ENCODE data around the gene RNF150. TPM values are rescaled to one million over a fixed set of nuclear protein-coding genes. Genes with fewer than 3 reads are reported as not detected.

The RNF150 gene
- polyA plus RNA-seq, 1 donor = 9.0 TPM

DNA sequence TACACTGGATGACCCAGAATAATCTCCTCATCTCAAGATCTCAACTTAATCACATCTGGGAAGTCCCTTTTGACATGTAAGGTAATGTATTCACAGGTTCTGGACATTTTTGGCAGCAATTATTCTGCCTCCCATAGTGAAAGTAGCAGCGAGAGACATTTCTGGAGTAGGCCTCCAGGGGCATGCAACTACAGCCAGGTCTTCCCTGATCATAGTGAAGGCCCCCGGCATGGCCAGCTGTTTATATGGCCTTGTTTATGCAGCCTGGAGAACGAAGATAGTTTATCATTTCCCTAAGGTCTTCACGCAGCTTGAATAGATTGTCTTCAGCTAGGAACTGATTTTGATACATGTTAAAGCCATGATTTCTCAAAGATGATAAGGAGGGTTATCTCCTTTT lies 139.9 kb downstream of the RNF150 start:
- Histone ChIP-seq H3K27ac (ENCODE audit: low read length) (no peak overlapping the region), H3K4me1 (ENCODE audit: control insufficient read depth, insufficient read depth, low read length) (no peaks in the 10 kb centered on the region), H3K9me3 (ENCODE audit: control insufficient read depth, low read depth, low read length) (no peaks in the 10 kb centered on the region), H3K36me3 (ENCODE audit: control insufficient read depth, insufficient read depth, low read length) (no peaks in the 10 kb centered on the region), H3K27me3 (ENCODE audit: control insufficient read depth, insufficient read depth, low read length) (no peaks in the 10 kb centered on the region), H3K4me3 (ENCODE audit: low read length) (no peak overlapping the region)
- no CpG with 5 or more reads among the region's 4 CpGs for WGBS (ENCODE audit: insufficient coverage, low lambda C conversion rate)
- DNase-seq = no peak

GRCh38 chr4:140989944-140990343 lies 143.3 kb downstream of the RNF150 start:
- Histone ChIP-seq H3K9me3 (ENCODE audit: control insufficient read depth, low read depth, low read length) (no peaks in the 10 kb centered on the region), H3K27me3 (ENCODE audit: control insufficient read depth, insufficient read depth, low read length) (no peaks in the 10 kb centered on the region), H3K36me3 (ENCODE audit: control insufficient read depth, insufficient read depth, low read length) (no peaks in the 10 kb centered on the region), H3K4me1 (ENCODE audit: control insufficient read depth, insufficient read depth, low read length) (no peaks in the 10 kb centered on the region), H3K27ac (ENCODE audit: low read length) (no peak overlapping the region), H3K4me3 (ENCODE audit: low read length) (no peak overlapping the region)
- no CpG with 5 or more reads among the region's 3 CpGs for WGBS (ENCODE audit: insufficient coverage, low lambda C conversion rate)
- DNase-seq = no peak

GRCh38 chr4:140986045-140986444 lies 147.2 kb downstream of the RNF150 start:
- Histone ChIP-seq H3K9me3 (ENCODE audit: control insufficient read depth, low read depth, low read length) (no peaks in the 10 kb centered on the region), H3K27me3 (ENCODE audit: control insufficient read depth, insufficient read depth, low read length) (no peaks in the 10 kb centered on the region), H3K4me1 (ENCODE audit: control insufficient read depth, insufficient read depth, low read length) (no peaks in the 10 kb centered on the region), H3K4me3 (ENCODE audit: low read length) (no peak overlapping the region), H3K27ac (ENCODE audit: low read length) (no peak overlapping the region), H3K36me3 (ENCODE audit: control insufficient read depth, insufficient read depth, low read length) (no peaks in the 10 kb centered on the region)
- DNase-seq = no peak
- WGBS (ENCODE audit: insufficient coverage, low lambda C conversion rate) = no CpG with 5 or more reads among the region's 5 CpGs

DNA sequence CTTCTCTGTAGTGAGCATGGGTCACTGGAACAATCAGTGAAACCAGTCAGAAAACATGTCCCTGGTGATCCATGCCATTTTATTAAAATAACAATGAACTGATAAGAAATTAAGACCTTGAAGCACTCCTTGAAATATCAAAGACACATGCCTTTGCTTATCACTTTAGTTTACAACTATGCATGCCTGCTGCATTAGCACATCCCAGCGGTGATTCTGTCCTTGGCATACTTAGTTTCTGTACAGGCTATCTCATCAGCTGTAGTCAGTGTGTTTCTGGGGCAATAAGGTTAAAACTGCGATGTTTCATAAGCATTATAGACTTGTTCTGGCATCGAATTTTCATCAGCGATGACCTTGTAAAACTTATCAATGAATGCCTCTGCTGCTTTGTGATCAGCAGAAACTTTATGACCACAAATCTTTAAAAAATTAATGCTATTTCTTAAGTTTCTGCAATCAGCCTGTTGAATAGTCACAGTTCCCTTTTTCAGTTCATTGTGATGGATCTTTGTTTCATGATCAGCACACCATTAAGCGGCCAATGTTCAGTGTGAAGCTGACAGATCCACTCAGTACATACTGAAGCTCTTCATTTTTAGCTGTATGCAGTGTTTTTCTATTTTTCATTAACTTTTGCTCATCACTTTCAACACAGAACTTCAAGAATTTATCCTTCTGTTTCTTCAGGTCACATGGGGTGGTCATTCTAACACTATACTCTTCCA lies 150.5 kb downstream of the RNF150 start:
- H3K4me1 ChIP-seq (ENCODE audit: control insufficient read depth, insufficient read depth, low read length) = no peaks in the 10 kb centered on the region
- 100% methylated on average over 1 of the region's 5 CpGs for WGBS (ENCODE audit: insufficient coverage, low lambda C conversion rate)
- H3K36me3 ChIP-seq (ENCODE audit: control insufficient read depth, insufficient read depth, low read length) = no peaks in the 10 kb centered on the region

DNA sequence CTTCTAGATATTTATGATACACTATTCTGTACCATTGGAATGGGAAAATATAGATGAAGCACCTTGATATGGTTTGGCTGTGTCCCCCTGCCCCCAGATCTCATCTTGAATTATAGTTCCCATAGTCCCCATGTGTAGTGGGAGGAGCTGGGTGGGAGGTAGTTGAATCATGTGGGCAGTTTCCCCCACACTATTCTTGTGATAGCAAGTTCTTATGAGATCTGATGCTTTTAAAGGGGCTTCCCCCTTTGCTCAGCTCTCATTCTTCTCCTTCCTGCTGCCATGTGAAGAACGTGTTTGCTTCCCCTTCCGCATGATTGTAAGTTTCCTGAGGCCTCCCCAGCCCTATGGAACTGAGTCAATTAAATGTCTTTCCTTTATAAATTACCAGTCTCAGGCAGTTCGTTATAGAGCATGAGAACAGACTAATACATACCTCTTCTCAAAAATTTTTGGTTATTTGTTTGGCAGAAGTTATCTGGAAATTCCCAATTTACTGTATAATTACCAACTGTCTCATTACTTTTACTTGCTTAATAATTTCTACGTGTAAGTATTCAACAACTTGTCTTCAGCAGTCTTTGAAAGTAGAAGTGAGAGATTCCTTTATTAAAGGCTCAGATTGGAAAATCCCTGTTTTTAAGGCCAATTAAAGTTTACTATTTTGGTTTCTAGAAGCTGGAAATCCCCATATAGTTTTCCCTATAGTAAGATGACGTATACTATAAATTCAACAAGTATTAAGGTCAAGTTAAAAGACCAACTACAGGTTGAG lies 152.7 kb downstream of the RNF150 start:
- DNase-seq = no peak
- H3K36me3 ChIP-seq (ENCODE audit: control insufficient read depth, insufficient read depth, low read length) = no peaks in the 10 kb centered on the region
- WGBS (ENCODE audit: insufficient coverage, low lambda C conversion rate) = 94% methylated on average over 2 of the region's 5 CpGs
- no peak overlapping the region for H3K4me3 ChIP-seq (ENCODE audit: low read length)
- H3K27me3 ChIP-seq (ENCODE audit: control insufficient read depth, insufficient read depth, low read length) = no peaks in the 10 kb centered on the region
- H3K27ac ChIP-seq (ENCODE audit: low read length) = no peak overlapping the region
- H3K4me1 ChIP-seq (ENCODE audit: control insufficient read depth, insufficient read depth, low read length) = no peaks in the 10 kb centered on the region
- no peaks in the 10 kb centered on the region for H3K9me3 ChIP-seq (ENCODE audit: control insufficient read depth, low read depth, low read length)

More for the DNA sequence above, 150.5 kb downstream of the RNF150 start:
- DNase-seq = no peak
- no peak overlapping the region for H3K4me3 ChIP-seq (ENCODE audit: low read length)
- H3K27ac ChIP-seq (ENCODE audit: low read length) = no peak overlapping the region
- no peaks in the 10 kb centered on the region for H3K27me3 ChIP-seq (ENCODE audit: control insufficient read depth, insufficient read depth, low read length)
- H3K9me3 ChIP-seq (ENCODE audit: control insufficient read depth, low read depth, low read length) = no peaks in the 10 kb centered on the region

- Histone ChIP-seq H3K4me3 (ENCODE audit: low read length) (no peak overlapping the region), H3K4me1 (ENCODE audit: control insufficient read depth, insufficient read depth, low read length) (no peaks in the 10 kb centered on the region), H3K27ac (ENCODE audit: low read length) (no peak overlapping the region), H3K36me3 (ENCODE audit: control insufficient read depth, insufficient read depth, low read length) (no peaks in the 10 kb centered on the region), H3K9me3 (ENCODE audit: control insufficient read depth, low read depth, low read length) (no peaks in the 10 kb centered on the region), H3K27me3 (ENCODE audit: control insufficient read depth, insufficient read depth, low read length) (no peaks in the 10 kb centered on the region)
- DNase-seq = no peak
- 83% methylated on average over 1 of the region's 2 CpGs for WGBS (ENCODE audit: insufficient coverage, low lambda C conversion rate)
These were observed 156.5 kb downstream of the RNF150 start for GRCh38 chr4:140976768-140977167.

GRCh38 chr4:140971077-140971792 lies 162.0 kb downstream of the RNF150 start:
- Histone ChIP-seq H3K4me3 (ENCODE audit: low read length) (no peak overlapping the region), H3K27me3 (ENCODE audit: control insufficient read depth, insufficient read depth, low read length) (no peaks in the 10 kb centered on the region), H3K4me1 (ENCODE audit: control insufficient read depth, insufficient read depth, low read length) (no peaks in the 10 kb centered on the region), H3K27ac (ENCODE audit: low read length) (no peak overlapping the region), H3K9me3 (ENCODE audit: control insufficient read depth, low read depth, low read length) (no peaks in the 10 kb centered on the region), H3K36me3 (ENCODE audit: control insufficient read depth, insufficient read depth, low read length) (no peaks in the 10 kb centered on the region)
- WGBS (ENCODE audit: insufficient coverage, low lambda C conversion rate) = no CpG with 5 or more reads among the region's 3 CpGs
- no peak for DNase-seq

GRCh38 chr4:140969296-140969695 lies 164.0 kb downstream of the RNF150 start:
- Histone ChIP-seq H3K36me3 (ENCODE audit: control insufficient read depth, insufficient read depth, low read length) (no peaks in the 10 kb centered on the region), H3K4me1 (ENCODE audit: control insufficient read depth, insufficient read depth, low read length) (no peaks in the 10 kb centered on the region), H3K27me3 (ENCODE audit: control insufficient read depth, insufficient read depth, low read length) (no peaks in the 10 kb centered on the region), H3K27ac (ENCODE audit: low read length) (no peak overlapping the region), H3K4me3 (ENCODE audit: low read length) (no peak overlapping the region), H3K9me3 (ENCODE audit: control insufficient read depth, low read depth, low read length) (no peaks in the 10 kb centered on the region)
- WGBS (ENCODE audit: insufficient coverage, low lambda C conversion rate) = 67% methylated on average over 2 of the region's 3 CpGs
- no peak for DNase-seq

DNA sequence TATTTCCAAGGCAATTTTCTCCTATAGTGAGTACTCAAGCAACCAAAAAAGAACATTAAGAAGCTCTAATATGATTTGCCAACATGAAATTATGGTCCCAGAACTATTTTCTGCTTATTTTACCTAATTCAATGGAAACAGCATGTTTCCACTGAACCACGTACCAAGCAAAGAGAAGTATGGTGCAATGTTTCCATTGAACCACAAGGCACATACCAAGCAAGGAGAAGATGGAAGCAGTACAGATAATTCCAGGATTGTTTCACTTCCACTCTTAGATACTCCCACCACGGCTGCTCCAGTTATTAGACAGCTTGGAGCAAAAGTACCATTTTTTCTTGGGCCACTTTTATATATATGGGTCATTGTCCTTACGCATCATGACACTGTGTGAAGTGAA lies 164.9 kb downstream of the RNF150 start:
- WGBS (ENCODE audit: insufficient coverage, low lambda C conversion rate) = no CpG with 5 or more reads among the region's 3 CpGs
- Histone ChIP-seq H3K9me3 (ENCODE audit: control insufficient read depth, low read depth, low read length) (no peaks in the 10 kb centered on the region), H3K4me1 (ENCODE audit: control insufficient read depth, insufficient read depth, low read length) (no peaks in the 10 kb centered on the region), H3K27ac (ENCODE audit: low read length) (no peak overlapping the region), H3K36me3 (ENCODE audit: control insufficient read depth, insufficient read depth, low read length) (no peaks in the 10 kb centered on the region), H3K27me3 (ENCODE audit: control insufficient read depth, insufficient read depth, low read length) (no peaks in the 10 kb centered on the region), H3K4me3 (ENCODE audit: low read length) (no peak overlapping the region)
- DNase-seq = no peak

DNA sequence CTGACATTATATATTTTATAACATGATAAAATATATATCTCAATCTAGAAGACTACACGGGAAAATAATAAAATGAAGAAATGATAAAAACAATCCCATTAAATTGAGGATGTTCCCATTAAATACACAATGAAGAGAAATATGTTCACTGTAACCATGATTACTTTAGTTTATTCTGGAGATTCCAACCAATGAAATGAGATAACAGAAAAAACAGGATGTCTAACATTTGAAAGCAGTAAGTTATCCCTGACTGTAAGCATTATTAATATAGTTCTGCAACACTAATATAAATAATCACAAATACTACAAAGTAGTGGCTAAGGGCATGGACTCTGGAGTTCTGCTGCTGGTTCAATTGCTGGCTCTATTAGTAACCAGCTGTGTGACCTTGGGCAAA lies 169.4 kb downstream of the RNF150 start:
- H3K27me3 ChIP-seq (ENCODE audit: control insufficient read depth, insufficient read depth, low read length) = no peaks in the 10 kb centered on the region
- 88% methylated on average over 1 of the region's 1 CpG for WGBS (ENCODE audit: insufficient coverage, low lambda C conversion rate)
- H3K9me3 ChIP-seq (ENCODE audit: control insufficient read depth, low read depth, low read length) = no peaks in the 10 kb centered on the region
- no peaks in the 10 kb centered on the region for H3K4me1 ChIP-seq (ENCODE audit: control insufficient read depth, insufficient read depth, low read length)
- H3K4me3 ChIP-seq (ENCODE audit: low read length) = no peak overlapping the region
- DNase-seq = no peak
- no peaks in the 10 kb centered on the region for H3K36me3 ChIP-seq (ENCODE audit: control insufficient read depth, insufficient read depth, low read length)
- H3K27ac ChIP-seq (ENCODE audit: low read length) = no peak overlapping the region
